ENCODE measurements around the gene DCX.

GRCh38 chrX:111386615-111387233 lies 25.3 kb downstream of the DCX start:
- TF ChIP-seq CTCF (IDR thresholded peaks at IDR 0.05; ENCODE audit: poor library complexity) (no peak), EZH2 (IDR thresholded peaks at IDR 0.05; ENCODE audit: borderline replicate concordance) (no peak)

All from hepatocyte (in vitro differentiated cells).